NCI-H2029 treated with DMSO at 0.1 percent for 48 hours (cell line): ENCODE results near the gene ST8SIA4.

Experiments used
- DNase-seq: peaks from one replicate; lab custom pipeline; 2025; lab: John Stamatoyannopoulos, UW

Gene ST8SIA4

DNA sequence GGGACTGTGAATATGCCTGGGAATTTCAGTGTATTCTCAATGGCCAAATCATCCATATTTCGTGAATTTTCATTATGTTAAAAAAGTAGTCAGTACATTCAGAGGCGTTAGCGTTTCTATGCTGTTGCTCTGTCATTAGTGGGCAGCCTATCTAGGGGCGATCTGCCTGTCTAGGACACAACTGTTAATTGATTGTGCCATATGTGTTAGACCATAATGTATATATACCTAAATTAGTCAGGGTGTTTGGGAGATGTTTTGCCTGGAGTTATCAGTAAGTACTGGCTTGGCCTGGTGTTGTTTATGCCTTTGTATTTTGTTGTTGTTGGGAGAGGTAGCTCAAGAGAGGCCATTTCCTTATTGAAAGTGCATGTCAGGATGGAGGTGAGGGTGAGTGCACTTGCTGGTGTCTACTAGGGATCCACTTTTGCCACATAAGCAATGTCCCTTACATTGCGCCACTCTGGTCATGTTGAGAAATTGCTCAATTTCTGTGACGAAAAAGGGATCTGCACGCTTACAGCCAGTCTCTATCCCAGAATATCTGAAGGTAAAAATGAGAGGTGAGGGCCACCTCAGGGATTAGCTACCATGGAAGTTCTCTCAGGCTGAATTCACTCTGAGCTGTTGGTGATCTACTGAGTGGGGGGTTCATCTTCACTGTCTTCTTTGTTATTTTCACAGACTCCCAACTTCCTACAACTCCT, 123.3 kb downstream of the ST8SIA4 start:
- no peak for DNase-seq

DNA sequence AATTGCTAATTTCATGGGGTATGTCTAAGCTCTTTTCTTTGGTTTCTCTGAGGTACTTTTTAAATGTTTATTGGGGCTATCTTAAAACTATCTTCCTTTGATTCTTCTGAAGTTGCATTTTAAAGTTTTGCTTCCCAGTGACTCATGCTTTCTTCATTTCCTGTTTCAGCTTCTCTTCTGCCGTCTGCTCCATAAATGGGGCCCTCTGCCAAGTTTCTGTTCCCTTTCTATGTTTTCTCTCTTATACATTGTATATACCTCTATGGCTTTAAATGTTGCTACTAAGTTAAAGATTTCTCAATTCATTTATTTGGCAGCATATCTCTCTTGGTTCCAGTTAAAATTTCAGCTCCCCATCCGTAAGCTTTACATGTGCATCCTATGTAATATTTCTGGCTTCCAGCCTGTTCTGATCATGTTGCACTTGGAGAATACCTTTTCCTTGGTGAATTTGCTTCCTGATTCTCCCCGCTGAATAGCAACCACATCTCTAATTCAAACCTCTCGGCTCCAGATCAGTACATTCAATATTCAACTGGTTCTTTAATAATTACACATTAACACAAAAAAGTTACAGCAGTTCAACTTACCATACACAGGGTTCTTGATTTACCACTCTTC, 125.3 kb downstream of the ST8SIA4 start:
- no peak for DNase-seq

GRCh38 chr5:100775533-100775855, 127.6 kb downstream of the ST8SIA4 start:
- no peak for DNase-seq

DNA sequence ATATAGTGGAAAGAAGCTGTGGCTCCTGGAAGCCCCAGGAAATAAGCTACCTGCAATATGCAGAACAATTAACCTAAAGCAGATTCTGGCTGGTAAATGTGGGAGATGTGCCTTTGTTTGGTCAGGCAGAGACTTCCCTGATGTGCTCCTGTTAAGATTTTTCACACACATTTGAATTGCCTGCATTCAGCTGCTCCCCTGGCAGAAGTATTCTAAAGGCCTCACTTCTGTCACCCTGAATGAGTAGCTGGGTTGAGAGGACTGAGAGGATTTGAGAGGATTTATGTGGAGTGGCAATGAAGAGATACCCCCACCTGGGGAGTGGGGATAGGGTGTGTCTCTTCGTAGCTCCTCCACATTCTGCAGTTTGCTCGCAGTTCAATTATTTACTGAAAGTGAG, 130.5 kb downstream of the ST8SIA4 start:
- no peak for DNase-seq

DNA sequence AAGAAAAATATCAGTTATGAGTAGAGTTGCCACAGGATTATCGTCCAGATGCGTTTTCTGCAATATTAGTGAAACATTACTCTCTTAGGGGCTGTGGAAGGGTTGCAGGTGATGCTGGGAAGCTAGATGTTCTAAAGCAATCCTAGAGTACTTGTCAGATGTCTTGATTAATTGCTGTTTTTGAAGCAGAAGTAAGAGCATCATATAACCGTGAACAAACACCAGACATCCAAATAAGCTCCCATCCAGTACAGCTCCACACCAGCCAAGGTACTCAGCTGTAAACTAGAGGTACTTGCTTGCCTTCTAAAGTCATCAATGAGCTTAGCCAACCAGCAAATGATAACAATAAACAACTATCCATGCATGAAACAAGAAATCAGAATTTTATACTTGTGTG, 131.1 kb downstream of the ST8SIA4 start:
- DNase-seq = no peak

GRCh38 chr5:100771181-100771580, 131.9 kb downstream of the ST8SIA4 start:
- DNase-seq = no peak

DNA sequence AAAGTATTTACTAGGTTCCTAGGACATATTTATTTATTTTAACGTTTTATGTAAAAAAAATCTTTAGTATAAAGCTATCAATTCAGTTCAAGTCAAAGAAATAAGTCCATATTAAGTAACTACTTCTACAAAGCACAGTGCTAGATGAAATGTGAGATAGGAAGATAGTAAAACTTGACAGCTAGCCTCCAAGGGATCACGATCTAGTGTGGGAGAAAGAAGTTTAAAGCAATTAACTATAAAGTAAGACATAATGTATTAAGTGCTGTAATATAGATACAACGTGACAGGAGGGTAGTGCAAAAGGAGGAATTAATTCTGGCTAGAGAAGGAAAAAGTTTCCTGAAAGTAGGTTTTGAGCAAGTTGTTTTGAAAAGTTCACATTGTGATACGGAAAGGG, 134.9 kb downstream of the ST8SIA4 start:
- no peak for DNase-seq

- no peak for DNase-seq
Observed at GRCh38 chr5:100762995-100763394, 140.1 kb downstream of the ST8SIA4 start.

- DNase-seq = no peak
Observed at GRCh38 chr5:100762108-100762507, 141.0 kb downstream of the ST8SIA4 start.

DNA sequence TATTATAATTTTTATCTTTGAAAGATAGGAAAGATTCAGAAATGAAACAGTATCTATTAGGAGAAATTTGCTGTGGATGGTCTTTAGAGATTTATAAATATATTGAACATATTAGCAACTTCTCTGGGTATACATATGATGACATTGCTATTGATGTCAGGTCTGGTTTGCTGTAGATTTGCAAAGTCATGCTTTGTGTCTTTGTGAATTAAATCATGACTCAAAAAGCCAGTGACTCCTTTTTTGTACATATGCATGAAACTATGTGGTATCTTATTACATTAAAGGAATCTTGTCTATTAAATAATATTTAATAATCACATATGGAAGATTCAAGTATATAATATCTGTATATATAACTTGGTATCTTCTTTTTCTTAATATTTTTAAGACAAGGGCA, 141.9 kb downstream of the ST8SIA4 start:
- no peak for DNase-seq

DNA sequence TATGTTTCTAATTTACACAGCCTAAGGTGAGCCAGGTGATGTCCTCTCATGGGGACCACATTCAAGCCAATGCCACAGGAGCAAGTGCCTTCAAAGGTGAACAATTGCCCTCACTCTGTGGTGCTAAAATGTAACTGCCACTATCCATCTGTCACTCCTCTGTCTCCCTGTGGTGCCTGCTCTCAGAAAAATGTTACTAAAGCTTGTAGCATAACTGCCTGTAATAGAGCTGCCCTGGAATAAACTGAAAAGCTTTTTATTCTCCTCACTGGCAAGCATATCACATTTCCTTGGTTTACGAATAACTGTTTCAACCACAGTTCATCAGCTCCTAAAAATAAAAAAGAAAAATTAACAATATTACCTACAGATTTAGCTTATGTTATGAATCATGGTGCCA, 142.4 kb downstream of the ST8SIA4 start:
- DNase-seq = no peak

DNA sequence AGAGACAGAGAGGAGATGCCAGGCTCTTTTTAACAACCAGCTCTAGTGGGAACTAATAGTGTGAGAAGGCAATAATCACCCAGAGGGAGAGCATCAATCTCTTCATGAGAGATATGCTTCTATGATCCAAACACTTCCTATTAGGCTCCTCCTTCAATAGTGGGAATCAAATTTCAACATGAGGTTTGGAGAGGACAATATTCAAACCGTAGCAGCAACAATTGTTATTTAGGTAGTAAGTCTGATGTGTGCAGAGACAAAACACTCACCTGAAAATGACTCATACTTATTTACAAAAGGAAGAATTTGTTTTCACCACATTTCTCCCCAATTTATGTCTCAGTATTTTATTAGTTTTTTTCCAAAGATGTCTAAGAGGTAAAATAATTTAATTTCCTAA, 144.3 kb downstream of the ST8SIA4 start:
- DNase-seq = peak; percentile 7

- DNase-seq = no peak
Observed at GRCh38 chr5:100758306-100758705, 144.8 kb downstream of the ST8SIA4 start.

- DNase-seq = no peak
Observed at GRCh38 chr5:100757618-100758017, 145.5 kb downstream of the ST8SIA4 start.
